ENCODE results near the gene TM9SF1. TPM values are rescaled to one million over a fixed set of nuclear protein-coding genes. Genes with fewer than 3 reads are reported as not detected.

Gene TM9SF1
- total and polyA plus RNA-seq, 9 of the 15 experiments (the other 6 are each of a cell fraction or from before 2014, with no cell fraction given): 5.3 to 20.3 (median 11.8) TPM

GRCh38 chr14:24156840-24157239, 38.4 kb downstream of the TM9SF1 start:
- no peaks in the 10 kb centered on the region for H3K9me1 ChIP-seq (ENCODE audit: control insufficient read depth, insufficient read depth, low read length)
- BruUV-seq (replicated peaks): no TSS peak
- CTCF ChIA-PET (ENCODE audit: low intra/inter-chr PET ratio): no interaction called here
- H3K4me1 ChIP-seq (replicated peaks in 1 of 2; ENCODE audit: control insufficient read depth in 2 of 2, insufficient read depth in 2 of 2, low read length in 2 of 2): peaks cover 6 to 19% of the 10 kb centered on the region in 2 experiments; a peak in 4 of 5 replicates
- FAIRE-seq (no peak), DNase-seq (ENCODE audit: extremely low read depth in 1 of 4, low spot score in 3 of 4) (no peak), ATAC-seq (no peak)
- TF ChIP-seq NR1H2 (CRISPR knock-in tag; IDR thresholded peaks at IDR 0.05) (no peak), CSDE1 (IDR thresholded peaks at IDR 0.05) (no peak), ZNF740 (CRISPR knock-in tag; IDR thresholded peaks at IDR 0.05) (no peak), ZNF740 (tag; IDR thresholded peaks at IDR 0.05) (no peak), REST (IDR thresholded peaks at IDR 0.05; ENCODE audit: borderline replicate concordance) (no peak), REST (CRISPR knock-in tag; IDR thresholded peaks at IDR 0.05; ENCODE audit: low read depth) (no peak), THAP12 (CRISPR knock-in tag; IDR thresholded peaks at IDR 0.05) (no peak), ZNF41 (CRISPR knock-in tag; conservative IDR thresholded peaks at IDR 0.05) (no peak), ZNF384 (IDR thresholded peaks at IDR 0.05; ENCODE audit: low read depth, low read length) (no peak)
- no peaks in the 10 kb centered on the region for H3K27me3 ChIP-seq (ENCODE audit: control insufficient read depth in 2 of 2, insufficient read depth in 2 of 2, low read length in 2 of 2)
- in situ Hi-C loops (cut with MboI): no loop called here
- intact Hi-C loops (cut with micrococcal nuclease): no loop called here
- H3K4me3 ChIP-seq: no peak overlapping the region
- POLR2A ChIA-PET: interaction anchor here (0.7 kb wide), 1 partner anchor 10 kb away, joined by 3 read pairs; the partner anchor contains the start of gene PSME2
- H3K9ac ChIP-seq (ENCODE audit: insufficient read depth in 1 of 2, low read depth in 2 of 2, low read length in 2 of 2): no peak overlapping the region
- H3K36me3 ChIP-seq (ENCODE audit: control insufficient read depth, insufficient read depth, low read length): peaks cover 58% of the 10 kb centered on the region; the same call in 2 of the 3 replicates
- 100% methylated on average over 1 of the region's 1 CpG for WGBS (ENCODE audit: insufficient coverage, low coverage, missing lambda C conversion rate)
- no peak overlapping the region for H3K27ac ChIP-seq (ENCODE audit: extremely low read depth, low read depth, low read length)
- H3K79me2 ChIP-seq (ENCODE audit: control insufficient read depth, insufficient read depth, low read length): peaks cover 6% of the 10 kb centered on the region; the same call in 1 of the 3 replicates
- H3K4me2 ChIP-seq (ENCODE audit: insufficient read depth, low read length): no peak overlapping the region
- no peaks in the 10 kb centered on the region for H3K9me3 ChIP-seq (replicated peaks; ENCODE audit: control insufficient read depth, insufficient read depth, low read depth, low read length)
- no peak overlapping the region for H2AFZ ChIP-seq (ENCODE audit: low read depth, low read length)
- no peaks in the 10 kb centered on the region for H4K20me1 ChIP-seq (replicated peaks; ENCODE audit: control insufficient read depth, insufficient read depth, low read length)
